Stomach (tissue), 9 donors: ENCODE data around the gene ZNRF2. TPM values are rescaled to one million over a fixed set of nuclear protein-coding genes. Genes with fewer than 3 reads are reported as not detected.

ENCODE experiments used
- DNase-seq, 2 donors: peaks; one replicate each; pipeline versions ENCODE4 v3.0.0 to v3.0.0-alpha.2; 2013 to 2019
- H3K27ac ChIP-seq, 5 donors: fragments of 200-600 bp in 4 of 5; sonication (generic) in 4 of 5; one replicate each; pipeline ENCODE4 v1.5.1; 2013 to 2019; ENCODE audit warnings: mild to moderate bottlenecking in 1 of 5, moderate library complexity in 1 of 5
- H3K27me3 ChIP-seq, 3 donors: fragments of 200-600 bp; sonication (generic); one replicate each; pipeline ENCODE4 v1.5.1; 2017 to 2019; ENCODE audit warnings: mixed run types in 1 of 3
- H3K36me3 ChIP-seq, 4 donors: fragments of 200-600 bp; sonication (generic); 1 replicate in 3 of 4; 2 replicates in 1 of 4; pipeline ENCODE4 v1.5.1; 2016 to 2019
- H3K4me1 ChIP-seq, 4 donors: fragments of 200-600 bp; sonication (generic); one replicate each; pipeline ENCODE4 v1.5.1; 2016 to 2019
- H3K4me3 ChIP-seq, 4 donors: fragments of 200-600 bp; sonication (generic) in 3 of 4; one replicate each; pipeline ENCODE4 v1.5.1; 2016 to 2019; ENCODE audit warnings: mild to moderate bottlenecking in 1 of 4
- H3K9me3 ChIP-seq, 4 donors: fragments of 200-600 bp; sonication (generic); one replicate each; pipeline ENCODE4 v1.5.1; 2016 to 2019
- EP300 ChIP-seq: sonication (generic); formaldehyde crosslinking; IDR thresholded peaks from one replicate; pipeline ENCODE4 v1.6.1; 2017; ENCODE audit warnings: antibody characterized with exemption
- POLR2A ChIP-seq, 4 donors: fragments of 450-650 bp; IDR thresholded peaks; one replicate each; pipeline ENCODE4 v1.6.1; 2016; ENCODE audit warnings: antibody characterized with exemption in 4 of 4, control low read depth in 2 of 4, mild to moderate bottlenecking in 1 of 4, moderate library complexity in 1 of 4
- POLR2AphosphoS5 ChIP-seq, 3 donors: sonication (generic); formaldehyde crosslinking; IDR thresholded peaks; one replicate each; pipeline ENCODE4 v1.6.1; 2016; ENCODE audit warnings: antibody characterized with exemption in 3 of 3
- WGBS, 5 donors: extraction: QIAGEN DNeasy Blood & Tissue Kit in 3 of 5; methylation state at CpG; one replicate each; pipeline versions ENCODE4 v1.1.5 to v1.1.7; 2013 to 2018; 5-methylcytosine and 5-hydroxymethylcytosine counted together
- intact Hi-C: fragments of 100-400 bp; cut with DNase I; formaldehyde crosslinking; loops from one replicate; pipeline ENCODE4 v1.15.1; 2023; ENCODE audit warnings: low total_unique reads
- polyA plus RNA-seq, 3 donors: library from polyadenylated mRNA; stranded (reverse); fragments of 200-250 nt; gene quantifications; one replicate each; pipeline ENCODE4 v1.2.3, GENCODE V29; 2013
- total RNA-seq, 5 donors: library from RNA; depleted of rRNA; stranded (reverse); fragments of >200 nt; gene quantifications; one replicate each; pipeline versions ENCODE4 v1.1.0 to v1.2.3, GENCODE V29; 2014 to 2016
- TF ChIP-seq, protein P1 (sequence below), 7 experiments: fragments of 450-650 bp in 4 of 7; fragments of 200-600 bp in 3 of 7; sonication (generic) in 3 of 7; IDR thresholded peaks; one replicate each; pipeline ENCODE4 v1.5.1; 2016 to 2019; ENCODE audit warnings: antibody characterized with exemption in 7 of 7, control low read depth in 2 of 7, mild to moderate bottlenecking in 1 of 7
- donor health status: healthy with polysubstance abuse.
- donor health status: Bipolar disorder and iron deficiency.
- donor health status: healthy.

The ZNRF2 gene
- total and polyA plus RNA-seq, 8 donors, result 5.4 to 209 (median 23.6) TPM

DNA sequence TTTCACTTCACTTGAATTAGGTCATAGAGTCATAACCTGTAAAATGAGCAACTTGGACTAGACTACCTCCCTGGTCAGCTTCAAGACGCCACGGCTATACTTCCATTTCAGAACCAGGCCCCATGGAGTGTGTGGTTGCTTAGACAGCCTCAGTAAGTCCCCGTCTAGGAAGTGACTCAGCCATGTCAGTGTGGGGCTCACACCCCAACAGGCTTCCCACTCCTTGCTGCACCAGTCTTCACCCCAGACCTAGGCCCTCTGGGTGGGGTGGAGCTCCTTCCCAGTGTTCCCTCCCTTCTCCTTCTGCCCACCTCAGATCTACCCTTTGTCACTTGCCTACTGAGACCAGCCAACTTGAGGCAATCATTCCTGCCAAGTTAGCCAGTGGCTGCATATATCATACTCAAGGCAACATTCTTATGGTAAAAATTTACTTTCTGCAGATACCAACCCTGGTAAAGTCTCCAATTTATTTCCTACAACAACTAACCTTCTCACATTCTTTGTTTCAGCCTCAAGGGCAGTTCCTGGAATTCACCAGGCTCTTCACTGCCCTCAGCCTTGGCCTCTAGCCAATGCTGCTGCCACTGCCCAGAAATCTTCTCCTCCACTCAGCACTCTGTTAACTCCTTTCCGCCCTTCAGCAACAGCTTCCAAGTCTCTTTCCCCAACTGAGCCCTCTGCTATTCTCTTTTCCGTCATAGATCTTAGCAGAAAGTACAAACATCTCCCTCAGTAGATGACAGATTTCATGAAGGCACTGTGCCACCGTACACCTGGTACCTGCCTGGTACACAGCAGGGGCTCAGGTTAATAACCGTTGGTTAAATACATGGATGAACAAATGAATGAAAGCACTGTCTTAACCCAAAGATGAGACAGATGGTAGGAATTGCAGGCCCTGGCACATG lies 31.3 kb upstream of the ZNRF2 start:
- peak; percentile 82 to 84 for DNase-seq
- no peak for TF ChIP-seq POLR2A (IDR thresholded peaks at IDR 0.05)
- peak in 2 of 3 donors; percentile 49 to 62 for TF ChIP-seq POLR2AphosphoS5 (IDR thresholded peaks at IDR 0.05)
- intact Hi-C loops, result no loop called here
- Histone ChIP-seq H3K4me1 (peaks cover 26 to 60% (median 38%) of the 10 kb centered on the region in 4 donors), H3K9me3 (no peaks in the 10 kb centered on the region), H3K27ac (peak overlapping the region; percentile 54 to 80 (median 75)), H3K27me3 (no peaks in the 10 kb centered on the region), H3K4me3 (no peak overlapping the region), H3K36me3 (no peaks in the 10 kb centered on the region)
- 45 to 59% (median 56%) methylated on average over 7 of the region's 7 CpGs for WGBS, 5 donors

DNA sequence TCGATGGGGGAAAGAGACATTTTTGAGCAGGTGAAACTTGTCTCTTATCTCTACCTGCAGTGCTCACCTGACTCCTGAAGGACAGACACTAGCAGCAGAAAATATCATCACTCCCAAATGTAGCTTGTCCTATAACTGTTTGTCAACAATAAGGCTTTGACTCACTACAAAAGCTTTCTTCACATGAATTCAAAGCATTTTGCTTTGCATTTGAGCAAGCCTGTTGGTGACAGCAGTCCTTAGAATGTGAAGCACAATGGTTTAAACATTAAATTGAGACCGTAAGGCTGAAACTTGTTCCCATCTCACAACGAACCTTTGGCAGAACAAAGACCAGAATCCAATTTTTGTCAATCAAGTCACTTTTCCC lies 30.6 kb upstream of the ZNRF2 start:
- no peak for DNase-seq
- 44 to 69% (median 54%) methylated on average over 3 of the region's 3 CpGs for WGBS, 5 donors
- Histone ChIP-seq H3K27me3 (no peaks in the 10 kb centered on the region), H3K27ac (peak overlapping the region; percentile 54 to 80 (median 75)), H3K4me1 (peaks cover 26 to 60% (median 37%) of the 10 kb centered on the region in 4 donors), H3K9me3 (no peaks in the 10 kb centered on the region), H3K36me3 (no peaks in the 10 kb centered on the region), H3K4me3 (no peak overlapping the region)
- intact Hi-C loops, result no loop called here
- TF ChIP-seq POLR2AphosphoS5 (IDR thresholded peaks at IDR 0.05) (no peak), EP300 (no peak), POLR2A (IDR thresholded peaks at IDR 0.05) (no peak)
- TF ChIP-seq, protein P1, sequence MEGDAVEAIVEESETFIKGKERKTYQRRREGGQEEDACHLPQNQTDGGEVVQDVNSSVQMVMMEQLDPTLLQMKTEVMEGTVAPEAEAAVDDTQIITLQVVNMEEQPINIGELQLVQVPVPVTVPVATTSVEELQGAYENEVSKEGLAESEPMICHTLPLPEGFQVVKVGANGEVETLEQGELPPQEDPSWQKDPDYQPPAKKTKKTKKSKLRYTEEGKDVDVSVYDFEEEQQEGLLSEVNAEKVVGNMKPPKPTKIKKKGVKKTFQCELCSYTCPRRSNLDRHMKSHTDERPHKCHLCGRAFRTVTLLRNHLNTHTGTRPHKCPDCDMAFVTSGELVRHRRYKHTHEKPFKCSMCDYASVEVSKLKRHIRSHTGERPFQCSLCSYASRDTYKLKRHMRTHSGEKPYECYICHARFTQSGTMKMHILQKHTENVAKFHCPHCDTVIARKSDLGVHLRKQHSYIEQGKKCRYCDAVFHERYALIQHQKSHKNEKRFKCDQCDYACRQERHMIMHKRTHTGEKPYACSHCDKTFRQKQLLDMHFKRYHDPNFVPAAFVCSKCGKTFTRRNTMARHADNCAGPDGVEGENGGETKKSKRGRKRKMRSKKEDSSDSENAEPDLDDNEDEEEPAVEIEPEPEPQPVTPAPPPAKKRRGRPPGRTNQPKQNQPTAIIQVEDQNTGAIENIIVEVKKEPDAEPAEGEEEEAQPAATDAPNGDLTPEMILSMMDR (IDR thresholded peaks at IDR 0.05), result no peak

DNA sequence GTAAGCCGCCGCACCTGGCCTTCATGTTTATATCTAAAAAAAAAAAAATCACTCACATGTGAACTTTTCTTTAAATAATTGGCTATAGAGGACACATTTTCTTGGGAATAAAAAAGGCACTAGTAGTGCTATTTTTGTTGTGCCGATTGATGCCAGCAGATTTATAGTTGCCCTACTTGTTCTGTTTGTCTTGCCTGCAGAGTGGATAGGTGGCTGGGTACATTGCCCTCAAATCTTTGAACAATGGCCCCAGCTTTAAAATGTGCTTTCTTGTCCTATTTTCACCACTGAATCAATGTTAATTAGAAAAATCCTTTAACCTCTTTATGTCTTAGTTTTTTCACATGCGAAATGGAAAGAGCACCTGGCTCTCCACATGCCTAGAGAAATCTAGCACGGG lies 30.1 kb upstream of the ZNRF2 start:
- intact Hi-C loops, result no loop called here

DNA sequence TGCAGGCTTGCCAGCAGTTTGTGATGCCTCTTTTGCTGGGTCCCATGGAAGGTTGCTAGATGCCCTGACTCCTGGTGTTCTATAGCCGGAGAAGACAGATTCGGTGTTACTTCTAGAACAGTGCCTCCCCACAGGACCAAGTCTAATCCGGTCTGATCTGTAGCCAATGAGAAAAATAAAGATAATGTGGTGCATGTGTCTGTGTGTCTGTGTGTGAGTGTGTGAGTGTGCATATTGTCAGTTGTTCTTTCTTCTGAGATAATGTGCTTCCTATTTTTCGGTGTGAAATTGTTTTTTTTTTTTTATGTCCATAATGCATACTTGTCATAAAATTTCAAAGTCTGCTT lies 29.7 kb upstream of the ZNRF2 start:
- H3K36me3 ChIP-seq, result no peaks in the 10 kb centered on the region
- WGBS, 5 donors, result 25 to 52% (median 34%) methylated on average over 4 of the region's 4 CpGs
- intact Hi-C loops, result no loop called here
- peaks cover 23 to 56% (median 37%) of the 10 kb centered on the region in 4 donors for H3K4me1 ChIP-seq
- H3K9me3 ChIP-seq, result no peaks in the 10 kb centered on the region
- TF ChIP-seq POLR2A (IDR thresholded peaks at IDR 0.05) (no peak), EP300 (no peak), POLR2AphosphoS5 (IDR thresholded peaks at IDR 0.05) (no peak)
- TF ChIP-seq, protein P1 (IDR thresholded peaks at IDR 0.05), result no peak
- H3K27ac ChIP-seq, result peak overlapping the region; percentile 54 to 75 (median 74)
- H3K4me3 ChIP-seq, result no peak overlapping the region
- DNase-seq, result no peak
- H3K27me3 ChIP-seq, result no peaks in the 10 kb centered on the region

More for the DNA sequence above, 30.1 kb upstream of the ZNRF2 start:
- Histone ChIP-seq H3K27me3 (no peaks in the 10 kb centered on the region), H3K4me3 (no peak overlapping the region), H3K27ac (peak overlapping the region; percentile 54 to 75 (median 74)), H3K4me1 (peaks cover 26 to 60% (median 37%) of the 10 kb centered on the region in 4 donors), H3K36me3 (no peaks in the 10 kb centered on the region), H3K9me3 (no peaks in the 10 kb centered on the region)
- TF ChIP-seq, protein P1 (IDR thresholded peaks at IDR 0.05), result no peak
- TF ChIP-seq POLR2A (IDR thresholded peaks at IDR 0.05), result no peak
- TF ChIP-seq EP300, result no peak
- WGBS, 5 donors, result 47 to 67% (median 63%) methylated on average over 5 of the region's 5 CpGs
- no peak for DNase-seq
